Caco-2 (cell line): Measurements from ENCODE around the gene TMEM82. TPM values are rescaled to one million over a fixed set of nuclear protein-coding genes. Genes with fewer than 3 reads are reported as not detected.

ENCODE experiments used
- BruUV-seq: library from RNA; stranded (reverse); fragments of 400-500 nt; replicated peaks from 2 replicates; lab custom pipeline; 2021; lab: Mats Ljungman, UMichigan
- CTCF ChIA-PET: fragments of 300-600 bp; sonication (Branson Sonifier 250); formaldehyde crosslinking; loops from one replicate; lab custom pipeline; 2022; ENCODE audit warnings: antibody characterized with exemption; lab: Charles Lee
- POLR2A ChIA-PET: fragments of 300-600 bp; sonication (Branson Sonifier 250); formaldehyde crosslinking; loops from one replicate; lab custom pipeline; 2022; ENCODE audit warnings: antibody characterized with exemption; lab: Charles Lee
- DNase-seq, 2 experiments: peaks; one replicate each; pipeline versions ENCODE4 v3.0.0 to v3.0.0-alpha.2; 2020 to 2022
- H3K27me3 ChIP-seq: replicated peaks from 2 replicates; pipeline ENCODE4 v1.6.0; 2011; ENCODE audit warnings: low read length; ENCODE audit not compliant: control insufficient read depth, insufficient read depth
- H3K36me3 ChIP-seq: 2 replicates; pipeline ENCODE4 v1.5.1; 2011; ENCODE audit warnings: low read length; ENCODE audit not compliant: control insufficient read depth, insufficient read depth
- H3K4me1 ChIP-seq: fragments of 250-450 bp; sonication (Bioruptor Pico); 2 replicates; pipeline ENCODE4 v1.5.1; 2020; ENCODE audit warnings: mild to moderate bottlenecking
- H3K4me3 ChIP-seq: 2 replicates; pipeline ENCODE4 v1.5.1; 2011; ENCODE audit warnings: low read depth, mild to moderate bottlenecking, control low read depth, low read length
- H3K9me3 ChIP-seq: fragments of 250-450 bp; sonication (Bioruptor Pico); 2 replicates; pipeline ENCODE4 v1.5.1; 2020; ENCODE audit warnings: mild to moderate bottlenecking, moderate library complexity
- H3K27ac Mint-ChIP-seq: one replicate; pipeline ENCODE4 v1.8.0; 2022; ENCODE audit warnings: mixed read lengths; ENCODE audit not compliant: unreplicated experiment
- H3K27me3 Mint-ChIP-seq: one replicate; pipeline ENCODE4 v1.8.0; 2022; ENCODE audit warnings: mixed read lengths; ENCODE audit not compliant: insufficient read depth, unreplicated experiment
- H3K36me3 Mint-ChIP-seq: one replicate; pipeline ENCODE4 v1.8.0; 2022; ENCODE audit warnings: mild to moderate bottlenecking, mixed read lengths; ENCODE audit not compliant: insufficient read depth, unreplicated experiment
- H3K4me1 Mint-ChIP-seq: one replicate; pipeline ENCODE4 v1.8.0; 2022; ENCODE audit warnings: low read depth, mixed read lengths; ENCODE audit not compliant: unreplicated experiment
- H3K4me3 Mint-ChIP-seq: one replicate; pipeline ENCODE4 v1.8.0; 2022; ENCODE audit warnings: mild to moderate bottlenecking, moderate library complexity, mixed read lengths; ENCODE audit not compliant: unreplicated experiment
- H3K9me3 Mint-ChIP-seq: one replicate; pipeline ENCODE4 v1.8.0; 2022; ENCODE audit warnings: mixed read lengths; ENCODE audit not compliant: unreplicated experiment
- CTCF ChIP-seq, 2 experiments: fragments of 200-600 bp in 1 of 2; IDR thresholded peaks; 1 replicate in 1 of 2; 2 replicates in 1 of 2; pipeline versions ENCODE4 v1.5.1 to v1.8.0; 2011 to 2022; ENCODE audit warnings: antibody characterized with exemption in 1 of 2, control low read depth in 1 of 2, inconsistent platforms in 1 of 2, low read depth in 1 of 2, low read length in 1 of 2, mild to moderate bottlenecking in 1 of 2, moderate library complexity in 1 of 2; ENCODE audit not compliant: insufficient read depth in 1 of 2, severe bottlenecking in 1 of 2, unreplicated experiment in 1 of 2
- intact Hi-C: fragments of 100-400 bp; cut with micrococcal nuclease; formaldehyde crosslinking; loops from one replicate; pipeline ENCODE4 v1.10.0; 2022; ENCODE audit not compliant: unreplicated experiment
- total RNA-seq: library from RNA; stranded (reverse); gene quantifications from 2 replicates; pipeline ENCODE4 v1.2.3, GENCODE V29; 2022

Gene TMEM82
- total RNA-seq, 1 experiment from 2014 or later = 3.5 TPM

- Mint-ChIP-seq H3K4me3 (no peak overlapping the region), H3K36me3 (peaks cover 12% of the 10 kb centered on the region), H3K9me3 (no peaks in the 10 kb centered on the region), H3K27me3 (no peaks in the 10 kb centered on the region), H3K27ac (no peak overlapping the region), H3K4me1 (peaks cover 22% of the 10 kb centered on the region)
- no TSS peak for BruUV-seq
- CTCF ChIA-PET = no interaction called here
- Histone ChIP-seq H3K36me3 (no peaks in the 10 kb centered on the region), H3K4me1 (peaks cover 14% of the 10 kb centered on the region), H3K9me3 (no peaks in the 10 kb centered on the region), H3K27me3 (no peaks in the 10 kb centered on the region), H3K4me3 (no peak overlapping the region)
- intact Hi-C loops = no loop called here
- TF ChIP-seq CTCF (IDR thresholded peaks at IDR 0.05; ENCODE audit: insufficient read depth in 1 of 2, low read depth in 1 of 2, low read length in 1 of 2, severe bottlenecking in 1 of 2, unreplicated experiment in 1 of 2) = no peak
- POLR2A ChIA-PET = no interaction called here
- no peak for DNase-seq
Observed at GRCh38 chr1:15768388-15768787, 26.1 kb downstream of the TMEM82 start.

- no peak for TF ChIP-seq CTCF (IDR thresholded peaks at IDR 0.05; ENCODE audit: insufficient read depth in 1 of 2, low read depth in 1 of 2, low read length in 1 of 2, severe bottlenecking in 1 of 2, unreplicated experiment in 1 of 2)
- intact Hi-C loops = no loop called here
- BruUV-seq = no TSS peak
- no peaks in the 10 kb centered on the region for H3K27me3 Mint-ChIP-seq
- H3K4me1 Mint-ChIP-seq = peaks cover 7% of the 10 kb centered on the region
- Histone ChIP-seq H3K9me3 (no peaks in the 10 kb centered on the region), H3K4me3 (no peak overlapping the region), H3K27me3 (no peaks in the 10 kb centered on the region), H3K36me3 (no peaks in the 10 kb centered on the region), H3K4me1 (peaks cover under 1% of the 10 kb centered on the region)
- no peak overlapping the region for H3K27ac Mint-ChIP-seq
- H3K36me3 Mint-ChIP-seq = peaks cover 6% of the 10 kb centered on the region
- H3K4me3 Mint-ChIP-seq = no peak overlapping the region
- DNase-seq = no peak
- POLR2A ChIA-PET = no interaction called here
- no peaks in the 10 kb centered on the region for H3K9me3 Mint-ChIP-seq
- CTCF ChIA-PET = no interaction called here
Observed at GRCh38 chr1:15770313-15770962, 28.1 kb downstream of the TMEM82 start.

GRCh38 chr1:15771836-15772515 lies 29.7 kb downstream of the TMEM82 start:
- no TSS peak for BruUV-seq
- CTCF ChIA-PET = no interaction called here
- TF ChIP-seq CTCF (IDR thresholded peaks at IDR 0.05; ENCODE audit: insufficient read depth in 1 of 2, low read depth in 1 of 2, low read length in 1 of 2, severe bottlenecking in 1 of 2, unreplicated experiment in 1 of 2) = no peak
- Histone ChIP-seq H3K9me3 (no peaks in the 10 kb centered on the region), H3K36me3 (no peaks in the 10 kb centered on the region), H3K4me3 (no peak overlapping the region), H3K4me1 (peaks cover 12% of the 10 kb centered on the region), H3K27me3 (no peaks in the 10 kb centered on the region)
- Mint-ChIP-seq H3K36me3 (peaks cover 6% of the 10 kb centered on the region), H3K4me3 (no peak overlapping the region), H3K4me1 (no peaks in the 10 kb centered on the region), H3K27me3 (no peaks in the 10 kb centered on the region), H3K27ac (peak overlapping the region; percentile 88), H3K9me3 (no peaks in the 10 kb centered on the region)
- POLR2A ChIA-PET = no interaction called here
- DNase-seq = no peak
- intact Hi-C loops = no loop called here
